ENCODE data around the gene DENND4A. TPM values are rescaled to one million over a fixed set of nuclear protein-coding genes. Genes with fewer than 3 reads are reported as not detected.
"Not testable (repeated sequence)": the region's sequence is repeated elsewhere in the genome, so short reads cannot be mapped to it uniquely, and the experiment has no call there.

Gene DENND4A
- total RNA-seq, 4 donors from 2014 or later = 21.6 to 54.0 (median 35.9) TPM

GRCh38 chr15:65619626-65620290 is 172.3 kb downstream of the DENND4A start:
- H3K27ac ChIP-seq = no peak overlapping the region
- TF ChIP-seq POLR2A (IDR thresholded peaks at IDR 0.05) (no peak), EP300 (IDR thresholded peaks at IDR 0.05) (no peak), CTCF (IDR thresholded peaks at IDR 0.05) (no peak)
- 72 to 81% methylated on average over 5 of the region's 5 CpGs for WGBS, 2 donors
- no peaks in the 10 kb centered on the region for H3K27me3 ChIP-seq
- no peak overlapping the region for H3K4me3 ChIP-seq
- H3K4me1 ChIP-seq = no peaks in the 10 kb centered on the region
- no peak for DNase-seq (ENCODE audit: low spot score in 2 of 2)
- H3K9me3 ChIP-seq = no peaks in the 10 kb centered on the region
- peaks cover 0 to 22% (median 0%) of the 10 kb centered on the region in 3 donors for H3K36me3 ChIP-seq

GRCh38 chr15:65618560-65619109 is 173.5 kb downstream of the DENND4A start:
- Histone ChIP-seq H3K4me1 (peaks cover 0 to 2% (median 0%) of the 10 kb centered on the region in 4 donors), H3K9me3 (no peaks in the 10 kb centered on the region), H3K27ac (no peak overlapping the region), H3K27me3 (no peaks in the 10 kb centered on the region), H3K36me3 (peaks cover 0 to 11% (median 0%) of the 10 kb centered on the region in 3 donors), H3K4me3 (no peak overlapping the region)
- no peak for DNase-seq (ENCODE audit: low spot score in 2 of 2)
- TF ChIP-seq CTCF (IDR thresholded peaks at IDR 0.05) (no peak), POLR2A (IDR thresholded peaks at IDR 0.05) (no peak), EP300 (IDR thresholded peaks at IDR 0.05) (no peak)
- 60 to 64% methylated on average over 4 to 5 of the region's 5 CpGs for WGBS, 2 donors

- WGBS, 2 donors = 85 to 100% methylated on average over 1 of the region's 1 CpG
- not testable (repeated sequence) for H3K4me3 ChIP-seq; H3K27ac ChIP-seq; DNase-seq (ENCODE audit: low spot score in 2 of 2); H3K36me3 ChIP-seq; H3K9me3 ChIP-seq; H3K27me3 ChIP-seq
- peaks cover 0 to 16% (median 9%) of the 10 kb centered on the region in 4 donors for H3K4me1 ChIP-seq
These were observed 176.2 kb downstream of the DENND4A start for GRCh38 chr15:65615887-65616286.

- TF ChIP-seq POLR2A (IDR thresholded peaks at IDR 0.05) (no peak), CTCF (IDR thresholded peaks at IDR 0.05) (no peak), EP300 (IDR thresholded peaks at IDR 0.05) (no peak)
- H3K4me1 ChIP-seq = peaks cover 0 to 38% (median 19%) of the 10 kb centered on the region in 4 donors
- no peaks in the 10 kb centered on the region for H3K9me3 ChIP-seq
- DNase-seq (ENCODE audit: low spot score in 2 of 2) = no peak
- 81 to 82% methylated on average over 6 of the region's 6 CpGs for WGBS, 2 donors
- H3K27ac ChIP-seq = no peak overlapping the region
- H3K4me3 ChIP-seq = no peak overlapping the region
- H3K27me3 ChIP-seq = no peaks in the 10 kb centered on the region
- peaks cover 0 to 3% (median 0%) of the 10 kb centered on the region in 3 donors for H3K36me3 ChIP-seq
These were observed 178.9 kb downstream of the DENND4A start for GRCh38 chr15:65612949-65613744.

GRCh38 chr15:65612616-65612946 is 179.5 kb downstream of the DENND4A start:
- Histone ChIP-seq H3K4me3 (no peak overlapping the region), H3K36me3 (peaks cover 0 to 3% (median 0%) of the 10 kb centered on the region in 3 donors), H3K27me3 (no peaks in the 10 kb centered on the region), H3K9me3 (no peaks in the 10 kb centered on the region), H3K4me1 (peaks cover 0 to 43% (median 19%) of the 10 kb centered on the region in 4 donors), H3K27ac (peak overlapping the region in 2 of 4 donors; percentile 95)
- 56 to 78% methylated on average over 2 of the region's 2 CpGs for WGBS, 2 donors
- no peak for TF ChIP-seq POLR2A (IDR thresholded peaks at IDR 0.05)
- TF ChIP-seq CTCF (IDR thresholded peaks at IDR 0.05) = no peak
- no peak for TF ChIP-seq EP300 (IDR thresholded peaks at IDR 0.05)
- no peak for DNase-seq (ENCODE audit: low spot score in 2 of 2)

All from tibial nerve (tissue), 4 donors.